Nephron progenitor cell (in vitro differentiated cells): ENCODE measurements around the gene IL36G.

Source experiments
- DNase-seq: peaks from one replicate; pipeline ENCODE4 v3.0.0; 2021
- H3K27ac Mint-ChIP-seq: 2 replicates; pipeline ENCODE4 v1.8.0; 2021; ENCODE audit warnings: mild to moderate bottlenecking, moderate library complexity, mixed read lengths
- H3K27me3 Mint-ChIP-seq: 2 replicates; pipeline ENCODE4 v1.8.0; 2021; ENCODE audit warnings: mild to moderate bottlenecking, low read depth, mixed read lengths; ENCODE audit not compliant: poor library complexity
- H3K36me3 Mint-ChIP-seq: 2 replicates; pipeline ENCODE4 v1.8.0; 2021; ENCODE audit warnings: low read depth, mixed read lengths
- H3K4me1 Mint-ChIP-seq: 2 replicates; pipeline ENCODE4 v1.8.0; 2021; ENCODE audit warnings: mixed read lengths
- H3K4me3 Mint-ChIP-seq: 2 replicates; pipeline ENCODE4 v1.8.0; 2021; ENCODE audit warnings: mild to moderate bottlenecking, moderate library complexity, mixed read lengths
- H3K9me3 Mint-ChIP-seq: 2 replicates; pipeline ENCODE4 v1.8.0; 2021; ENCODE audit warnings: mild to moderate bottlenecking, moderate library complexity, mixed read lengths
- CTCF ChIP-seq: fragments of 200-600 bp; sonication (generic); IDR thresholded peaks from 2 replicates; pipeline ENCODE4 v1.5.0; 2021; ENCODE audit warnings: antibody characterized with exemption

IL36G gene

DNA sequence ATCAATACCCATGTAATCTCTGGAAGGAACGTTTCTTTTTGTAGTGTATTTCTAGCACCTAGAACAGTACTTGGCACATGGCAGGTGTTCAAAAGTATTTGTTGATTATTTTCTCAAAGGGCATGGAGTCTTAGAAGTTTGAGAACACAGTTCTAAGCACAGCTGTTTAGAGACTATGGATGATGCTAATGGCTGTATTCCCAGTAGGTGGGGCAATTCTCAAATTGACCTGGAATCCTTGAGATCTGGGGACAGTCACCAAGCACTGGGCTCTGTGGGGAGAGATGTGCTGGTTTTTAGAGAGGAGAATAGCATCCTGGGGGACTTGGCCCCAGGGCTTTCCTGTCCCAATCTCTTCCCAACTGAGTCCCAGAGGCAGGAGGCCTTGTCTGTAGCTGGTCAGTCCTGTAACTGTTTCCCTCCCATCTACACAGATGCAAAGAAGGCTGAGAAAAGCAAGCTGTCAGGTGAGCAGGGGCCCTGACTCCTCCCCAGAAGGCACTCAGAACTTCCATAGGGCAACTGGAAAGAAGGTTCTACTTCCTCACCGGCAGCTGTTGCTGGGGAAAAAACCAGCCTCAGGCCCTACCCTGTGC lies 17.5 kb upstream of the IL36G start:
- H3K4me3 Mint-ChIP-seq, result no peak overlapping the region
- H3K27ac Mint-ChIP-seq, result no peak overlapping the region
- no peaks in the 10 kb centered on the region for H3K9me3 Mint-ChIP-seq
- DNase-seq, result no peak
- no peaks in the 10 kb centered on the region for H3K4me1 Mint-ChIP-seq
- no peak for TF ChIP-seq CTCF
- H3K36me3 Mint-ChIP-seq, result no peaks in the 10 kb centered on the region
- peaks cover 7% of the 10 kb centered on the region for H3K27me3 Mint-ChIP-seq

GRCh38 chr2:112962308-112963175 lies 15.3 kb upstream of the IL36G start:
- Mint-ChIP-seq H3K36me3 (no peaks in the 10 kb centered on the region), H3K4me3 (no peak overlapping the region), H3K9me3 (no peaks in the 10 kb centered on the region), H3K4me1 (no peaks in the 10 kb centered on the region), H3K27me3 (peaks cover 24% of the 10 kb centered on the region), H3K27ac (no peak overlapping the region)
- TF ChIP-seq CTCF, result no peak
- DNase-seq, result no peak

DNA sequence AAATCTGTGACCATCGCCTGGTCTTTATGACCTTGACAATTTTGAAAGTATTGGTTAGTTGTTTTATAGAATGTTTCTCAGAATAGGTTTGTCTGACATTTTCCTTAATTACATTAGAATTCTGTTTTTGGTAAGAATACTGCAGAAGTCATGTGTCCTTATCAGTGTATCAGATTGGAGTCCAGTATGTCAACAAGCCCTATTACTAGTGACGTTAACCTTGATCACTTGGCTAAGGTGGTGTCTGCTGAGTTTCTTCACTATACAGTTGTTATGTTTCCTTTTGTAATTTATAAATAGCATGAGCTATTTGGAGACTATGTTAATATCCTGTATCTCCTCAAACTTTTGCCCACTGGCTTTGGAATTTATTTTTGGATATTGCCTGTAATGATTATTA lies 10.8 kb upstream of the IL36G start:
- no peak overlapping the region for H3K4me3 Mint-ChIP-seq

DNA sequence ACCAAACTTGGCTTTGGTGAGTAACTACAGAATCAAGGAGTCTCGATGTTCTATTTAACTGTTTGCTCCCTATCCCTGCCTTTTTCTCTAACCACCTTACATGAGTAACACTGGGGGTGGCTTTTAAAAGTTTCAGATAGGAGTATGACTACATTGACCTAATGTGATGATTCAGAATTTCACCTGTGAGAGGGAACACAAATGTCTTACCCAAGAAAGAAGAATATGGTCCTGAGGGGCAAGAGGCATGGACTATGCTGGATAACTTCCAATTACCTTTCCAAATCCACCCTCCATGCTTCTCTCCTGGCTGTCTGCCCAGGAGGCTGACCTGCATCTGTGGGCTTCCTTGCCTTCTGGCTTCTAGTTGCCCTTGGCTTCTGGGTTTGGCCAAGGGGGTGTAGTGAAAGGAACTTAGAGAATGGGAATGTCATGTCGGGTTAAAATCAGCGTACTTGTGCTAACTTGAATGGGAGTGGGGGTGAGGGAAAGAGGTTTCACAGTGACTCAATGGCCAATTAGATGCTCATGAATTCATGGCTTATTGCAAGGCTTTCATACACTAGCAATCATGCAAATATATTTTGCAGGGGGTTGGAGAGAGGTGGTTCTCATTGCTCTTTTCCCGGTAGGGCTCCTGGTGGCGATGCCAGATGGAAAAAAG lies 5.3 kb upstream of the IL36G start:
- no peak for TF ChIP-seq CTCF
- Mint-ChIP-seq H3K4me1 (no peaks in the 10 kb centered on the region), H3K36me3 (no peaks in the 10 kb centered on the region), H3K9me3 (no peaks in the 10 kb centered on the region), H3K27me3 (peaks cover 66% of the 10 kb centered on the region), H3K27ac (no peak overlapping the region), H3K4me3 (no peak overlapping the region)
- no peak for DNase-seq

More for the DNA sequence above, 10.8 kb upstream of the IL36G start:
- DNase-seq, result no peak
- H3K36me3 Mint-ChIP-seq, result no peaks in the 10 kb centered on the region
- H3K27ac Mint-ChIP-seq, result no peak overlapping the region
- H3K27me3 Mint-ChIP-seq, result peaks cover 60% of the 10 kb centered on the region
- H3K4me1 Mint-ChIP-seq, result no peaks in the 10 kb centered on the region
- no peak for TF ChIP-seq CTCF
- no peaks in the 10 kb centered on the region for H3K9me3 Mint-ChIP-seq

DNA sequence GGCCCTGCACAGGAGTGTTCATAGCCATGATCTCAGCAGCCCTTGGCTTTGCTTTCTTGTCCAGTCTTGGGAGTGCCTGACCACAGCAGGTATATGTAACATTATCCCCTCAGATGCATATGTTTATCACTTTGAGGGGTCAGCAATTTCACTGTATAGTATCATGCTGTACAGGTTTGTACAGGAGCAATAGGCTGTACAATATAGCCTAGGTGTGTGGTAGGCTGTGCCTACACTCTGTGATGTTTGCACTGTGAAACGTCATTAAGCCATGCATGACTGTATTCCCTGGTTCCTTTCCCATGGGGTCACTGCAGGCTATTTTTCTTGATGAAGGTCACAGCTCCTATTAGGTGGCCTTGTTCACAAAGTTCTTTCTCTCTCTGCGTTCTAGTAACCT lies 4.7 kb upstream of the IL36G start:
- Mint-ChIP-seq H3K27me3 (peaks cover 66% of the 10 kb centered on the region), H3K4me3 (no peak overlapping the region), H3K9me3 (no peaks in the 10 kb centered on the region), H3K27ac (no peak overlapping the region), H3K36me3 (no peaks in the 10 kb centered on the region), H3K4me1 (no peaks in the 10 kb centered on the region)
- DNase-seq, result no peak
- no peak for TF ChIP-seq CTCF
